Sigmoid colon (tissue), 7 donors: ENCODE results near the gene ELOVL4. TPM values are rescaled to one million over a fixed set of nuclear protein-coding genes. Genes with fewer than 3 reads are reported as not detected.

Experiments used
- DNase-seq: peaks from one replicate; pipeline ENCODE4 v3.0.0-alpha.2; 2019
- H3K27ac ChIP-seq, 4 donors: fragments of 200-600 bp; sonication (generic); one replicate each; pipeline ENCODE4 v1.5.1; 2016 to 2019; ENCODE audit warnings: mild to moderate bottlenecking in 1 of 4
- H3K27me3 ChIP-seq, 3 donors: fragments of 200-600 bp; sonication (generic); one replicate each; pipeline ENCODE4 v1.5.1; 2019; ENCODE audit warnings: mild to moderate bottlenecking in 1 of 3
- H3K36me3 ChIP-seq, 4 donors: fragments of 200-600 bp; sonication (generic); one replicate each; pipeline ENCODE4 v1.5.1; 2016 to 2019
- H3K4me1 ChIP-seq, 4 donors: fragments of 200-600 bp; sonication (generic); one replicate each; pipeline ENCODE4 v1.5.1; 2017 to 2019
- H3K4me3 ChIP-seq, 4 donors: fragments of 200-600 bp; sonication (generic); one replicate each; pipeline ENCODE4 v1.5.1; 2017 to 2019; ENCODE audit warnings: mild to moderate bottlenecking in 2 of 4, moderate library complexity in 1 of 4
- H3K9me3 ChIP-seq, 4 donors: fragments of 200-600 bp in 3 of 4; sonication (generic) in 3 of 4; one replicate each; pipeline versions ENCODE4 v1.5.1 to v1.6.1; 2013 to 2019
- EP300 ChIP-seq, 4 donors: sonication (generic); formaldehyde crosslinking; IDR thresholded peaks; one replicate each; pipeline ENCODE4 v1.6.1; 2017; ENCODE audit warnings: antibody characterized with exemption in 4 of 4
- POLR2A ChIP-seq, 2 donors: fragments of 450-650 bp; IDR thresholded peaks; one replicate each; pipeline ENCODE4 v1.6.1; 2016; ENCODE audit warnings: antibody characterized with exemption in 2 of 2, mild to moderate bottlenecking in 2 of 2, moderate library complexity in 2 of 2
- POLR2AphosphoS5 ChIP-seq, 4 donors: sonication (generic); formaldehyde crosslinking; IDR thresholded peaks; one replicate each; pipeline ENCODE4 v1.6.1; 2017; ENCODE audit warnings: antibody characterized with exemption in 4 of 4
- WGBS, 2 donors: extraction: QIAGEN DNeasy Blood & Tissue Kit; methylation state at CpG; one replicate each; pipeline ENCODE4 v1.1.7; 2013; 5-methylcytosine and 5-hydroxymethylcytosine counted together
- intact Hi-C: fragments of 100-400 bp; cut with DNase I; formaldehyde crosslinking; loops from one replicate; pipeline ENCODE4 v1.15.1; 2023
- polyA plus RNA-seq, 3 donors: library from polyadenylated mRNA; stranded (reverse); fragments of 200-250 nt; gene quantifications; one replicate each; pipeline ENCODE4 v1.2.3, GENCODE V29; 2013
- total RNA-seq, 4 donors: library from RNA; depleted of rRNA; stranded (reverse); fragments of >200 nt; gene quantifications; one replicate each; pipeline ENCODE4 v1.1.0, GENCODE V29; 2016
- TF ChIP-seq, protein P1 (sequence below), 4 experiments: fragments of 450-650 bp in 3 of 4; fragments of 200-600 bp in 1 of 4; IDR thresholded peaks; one replicate each; pipeline ENCODE4 v1.5.1; 2016 to 2019; ENCODE audit warnings: antibody characterized with exemption in 4 of 4, mild to moderate bottlenecking in 3 of 4, moderate library complexity in 2 of 4
- donor health status: healthy with polysubstance abuse.
- donor health status: Bipolar disorder and iron deficiency.
- donor health status: healthy.

ELOVL4 gene
- total and polyA plus RNA-seq, 7 donors = 0.23 to 4.6 (median 2.6) TPM; not detected in 1

DNA sequence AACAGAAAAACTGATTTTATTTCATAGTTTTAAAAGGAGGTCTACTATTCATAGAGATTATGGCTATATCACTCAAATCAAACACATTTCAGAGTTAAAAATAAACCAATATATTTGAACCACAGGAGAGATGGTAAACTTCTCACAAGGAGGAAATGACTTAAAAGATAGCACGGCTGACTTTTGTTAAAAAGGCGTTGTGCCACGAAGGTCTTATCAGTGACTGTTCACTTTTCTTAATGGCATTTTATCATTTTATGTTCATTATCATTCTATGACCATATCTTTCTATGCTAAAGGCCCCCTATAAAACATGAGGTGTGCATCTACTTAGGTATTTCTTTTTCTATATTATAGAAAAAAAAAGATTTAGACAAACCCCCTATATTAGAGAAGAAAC is 19.6 kb downstream of the ELOVL4 start:
- DNase-seq = no peak
- no peaks in the 10 kb centered on the region for H3K27me3 ChIP-seq
- intact Hi-C loops = no loop called here
- TF ChIP-seq POLR2A (IDR thresholded peaks at IDR 0.05) = no peak
- no peak for TF ChIP-seq EP300 (IDR thresholded peaks at IDR 0.05)
- TF ChIP-seq, protein P1, sequence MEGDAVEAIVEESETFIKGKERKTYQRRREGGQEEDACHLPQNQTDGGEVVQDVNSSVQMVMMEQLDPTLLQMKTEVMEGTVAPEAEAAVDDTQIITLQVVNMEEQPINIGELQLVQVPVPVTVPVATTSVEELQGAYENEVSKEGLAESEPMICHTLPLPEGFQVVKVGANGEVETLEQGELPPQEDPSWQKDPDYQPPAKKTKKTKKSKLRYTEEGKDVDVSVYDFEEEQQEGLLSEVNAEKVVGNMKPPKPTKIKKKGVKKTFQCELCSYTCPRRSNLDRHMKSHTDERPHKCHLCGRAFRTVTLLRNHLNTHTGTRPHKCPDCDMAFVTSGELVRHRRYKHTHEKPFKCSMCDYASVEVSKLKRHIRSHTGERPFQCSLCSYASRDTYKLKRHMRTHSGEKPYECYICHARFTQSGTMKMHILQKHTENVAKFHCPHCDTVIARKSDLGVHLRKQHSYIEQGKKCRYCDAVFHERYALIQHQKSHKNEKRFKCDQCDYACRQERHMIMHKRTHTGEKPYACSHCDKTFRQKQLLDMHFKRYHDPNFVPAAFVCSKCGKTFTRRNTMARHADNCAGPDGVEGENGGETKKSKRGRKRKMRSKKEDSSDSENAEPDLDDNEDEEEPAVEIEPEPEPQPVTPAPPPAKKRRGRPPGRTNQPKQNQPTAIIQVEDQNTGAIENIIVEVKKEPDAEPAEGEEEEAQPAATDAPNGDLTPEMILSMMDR (IDR thresholded peaks at IDR 0.05) = no peak
- TF ChIP-seq POLR2AphosphoS5 (IDR thresholded peaks at IDR 0.05) = no peak
- no peaks in the 10 kb centered on the region for H3K36me3 ChIP-seq
- H3K4me1 ChIP-seq = peaks cover 0 to 4% (median 0%) of the 10 kb centered on the region in 4 donors
- no peak overlapping the region for H3K27ac ChIP-seq
- no peak overlapping the region for H3K4me3 ChIP-seq
- H3K9me3 ChIP-seq = no peaks in the 10 kb centered on the region
- WGBS, 2 donors = 19 to 50% methylated on average over 3 of the region's 3 CpGs

DNA sequence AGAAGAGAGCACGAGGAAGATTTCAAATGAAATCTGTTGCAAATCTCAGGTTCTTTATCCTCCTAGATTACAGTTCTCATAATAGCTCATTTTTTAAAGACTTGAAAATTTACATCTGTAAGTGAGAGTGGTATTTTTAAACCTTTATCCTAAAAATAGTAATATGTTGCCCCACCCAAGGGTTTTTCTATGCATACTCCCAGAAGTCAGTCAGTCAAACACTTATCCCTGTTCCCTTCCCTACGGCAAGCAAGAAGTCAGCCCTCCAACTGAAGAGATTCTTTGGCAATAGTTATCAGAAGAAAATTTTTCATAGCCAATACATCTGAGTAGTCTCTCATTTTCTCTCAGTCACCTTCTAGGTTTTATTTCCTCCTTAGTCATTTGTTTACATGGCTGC is 24.1 kb downstream of the ELOVL4 start:
- TF ChIP-seq, protein P1 (IDR thresholded peaks at IDR 0.05) = no peak
- Histone ChIP-seq H3K36me3 (peaks cover 0 to 6% (median 2%) of the 10 kb centered on the region in 4 donors), H3K4me3 (no peak overlapping the region), H3K9me3 (no peaks in the 10 kb centered on the region), H3K27me3 (no peaks in the 10 kb centered on the region), H3K27ac (no peak overlapping the region), H3K4me1 (no peaks in the 10 kb centered on the region)
- WGBS, 2 donors = 86 to 88% methylated on average over 2 of the region's 2 CpGs
- DNase-seq = no peak
- intact Hi-C loops = no loop called here

DNA sequence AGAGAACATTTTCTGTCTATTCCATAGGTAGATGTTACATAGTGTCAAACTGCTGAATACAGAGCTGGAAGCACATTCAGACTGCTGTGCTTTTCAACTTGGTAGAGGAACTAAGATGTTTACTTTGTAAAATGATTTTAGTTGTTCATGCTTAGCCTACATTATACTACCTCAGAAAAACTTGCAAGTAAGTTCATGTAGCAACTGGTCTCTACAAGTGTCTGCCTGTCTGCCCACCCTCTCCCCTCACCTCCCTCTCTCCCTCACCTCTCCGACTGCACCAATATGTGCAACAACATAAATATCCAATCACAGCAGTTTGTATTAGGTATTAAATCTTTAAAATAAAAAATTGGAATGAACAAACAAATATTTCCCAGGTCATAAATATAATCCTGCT is 25.3 kb downstream of the ELOVL4 start:
- H3K4me1 ChIP-seq = no peaks in the 10 kb centered on the region
- no peak overlapping the region for H3K4me3 ChIP-seq
- no peaks in the 10 kb centered on the region for H3K9me3 ChIP-seq
- 60 to 83% methylated on average over 1 of the region's 1 CpG for WGBS, 2 donors
- intact Hi-C loops = no loop called here
- H3K27ac ChIP-seq = no peak overlapping the region
- peaks cover 0 to 6% (median 2%) of the 10 kb centered on the region in 4 donors for H3K36me3 ChIP-seq
- TF ChIP-seq EP300 (IDR thresholded peaks at IDR 0.05) (no peak), POLR2AphosphoS5 (IDR thresholded peaks at IDR 0.05) (no peak), POLR2A (IDR thresholded peaks at IDR 0.05) (no peak)
- TF ChIP-seq, protein P1 (IDR thresholded peaks at IDR 0.05) = no peak
- no peaks in the 10 kb centered on the region for H3K27me3 ChIP-seq
- no peak for DNase-seq

DNA sequence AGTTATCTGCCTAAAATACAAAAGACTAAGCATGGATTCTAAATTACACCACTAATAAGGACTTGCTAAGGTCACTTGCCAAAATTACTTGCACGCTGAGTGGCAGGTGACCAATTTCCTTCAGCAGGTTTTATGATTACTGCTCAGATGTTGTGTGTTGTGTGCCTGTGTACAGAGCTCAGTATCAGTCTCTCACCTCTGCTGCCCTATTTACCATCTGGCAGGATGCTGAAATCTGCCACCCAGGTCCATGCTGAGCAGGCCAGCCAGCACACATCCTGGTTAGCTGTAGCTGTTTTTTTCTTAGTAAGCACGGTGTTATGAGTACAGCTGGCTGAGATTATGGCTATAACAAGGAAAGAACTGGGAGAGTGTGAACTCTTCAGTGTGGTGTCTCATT is 34.0 kb downstream of the ELOVL4 start:
- H3K9me3 ChIP-seq = no peaks in the 10 kb centered on the region
- H3K4me1 ChIP-seq = no peaks in the 10 kb centered on the region
- 14 to 53% methylated on average over 2 of the region's 2 CpGs for WGBS, 2 donors
- H3K27me3 ChIP-seq = no peaks in the 10 kb centered on the region
- no peak for DNase-seq
- peaks cover 0 to 9% (median 0%) of the 10 kb centered on the region in 4 donors for H3K36me3 ChIP-seq
- no peak overlapping the region for H3K4me3 ChIP-seq
- intact Hi-C loops = no loop called here
- TF ChIP-seq POLR2A (IDR thresholded peaks at IDR 0.05) = no peak
- no peak for TF ChIP-seq POLR2AphosphoS5 (IDR thresholded peaks at IDR 0.05)
- TF ChIP-seq, protein P1 (IDR thresholded peaks at IDR 0.05) = no peak
- TF ChIP-seq EP300 (IDR thresholded peaks at IDR 0.05) = no peak
- H3K27ac ChIP-seq = no peak overlapping the region

DNA sequence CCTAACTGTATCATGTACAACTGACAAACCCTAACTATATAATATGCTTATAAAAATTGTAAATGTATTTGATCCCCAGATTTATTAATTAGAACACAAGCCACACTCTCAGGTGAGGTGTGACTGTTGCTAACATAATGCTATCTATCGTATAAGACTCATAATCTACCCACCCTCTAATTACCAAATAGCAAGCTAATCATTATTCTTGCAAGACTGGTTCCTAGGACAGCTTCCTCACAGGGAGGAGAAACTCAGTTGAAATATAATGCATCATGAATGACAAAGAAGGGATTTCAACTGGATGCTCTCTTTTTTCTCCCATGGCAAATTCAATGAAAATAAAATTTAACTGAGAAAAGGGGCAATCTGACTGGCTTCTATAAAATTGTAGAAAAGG is 35.4 kb downstream of the ELOVL4 start:
- H3K4me3 ChIP-seq = no peak overlapping the region

More for the DNA sequence above, 35.4 kb downstream of the ELOVL4 start:
- 40 to 71% methylated on average over 1 of the region's 1 CpG for WGBS, 2 donors
- intact Hi-C loops = no loop called here
- Histone ChIP-seq H3K9me3 (no peaks in the 10 kb centered on the region), H3K27ac (no peak overlapping the region), H3K27me3 (no peaks in the 10 kb centered on the region), H3K4me1 (no peaks in the 10 kb centered on the region), H3K36me3 (peaks cover 0 to 9% (median 0%) of the 10 kb centered on the region in 4 donors)
- TF ChIP-seq POLR2AphosphoS5 (IDR thresholded peaks at IDR 0.05) (no peak), POLR2A (IDR thresholded peaks at IDR 0.05) (no peak), EP300 (IDR thresholded peaks at IDR 0.05) (no peak)
- TF ChIP-seq, protein P1 (IDR thresholded peaks at IDR 0.05) = no peak
- DNase-seq = no peak
